HepG2 (cell line): Measurements from ENCODE around the gene SLC12A2. TPM values are rescaled to one million over a fixed set of nuclear protein-coding genes. Genes with fewer than 3 reads are reported as not detected.

Source experiments
- ATAC-seq: fragments of 200-7000 bp; cut with Tn5 transposase; 3 replicates; pipeline ENCODE4 v1.9.1; 2020; ENCODE audit warnings: mild to moderate bottlenecking, moderate library complexity
- BruUV-seq: library from RNA; stranded (reverse); fragments of 400-500 nt; replicated peaks from 2 replicates; lab custom pipeline; 2021; lab: Mats Ljungman, UMichigan
- CTCF ChIA-PET: fragments of 300-600 bp; formaldehyde crosslinking; extraction: SDS; loops from one replicate; lab custom pipeline; 2021; ENCODE audit warnings: low total read pairs, inconsistent platforms, low intra/inter-chr PET ratio; lab: Yijun Ruan, JAX
- POLR2A ChIA-PET: fragments of 350-600 bp; sonication (Branson Sonifier 250); formaldehyde crosslinking; loops from one replicate; lab custom pipeline; 2020; ENCODE audit warnings: antibody characterized with exemption, inconsistent platforms; lab: Yijun Ruan, JAX
- DNase-seq: peaks from one replicate; pipeline ENCODE4 v3.0.0-alpha.2; 2015; ENCODE audit warnings: low spot score
- FAIRE-seq: peaks from 3 replicates; lab custom pipeline; 2011; peaks lifted over from hg19 to GRCh38; lab: Jason Lieb, UNC
- H2AFZ ChIP-seq: one replicate; pipeline ENCODE4 v1.6.1; 2011; ENCODE audit warnings: low read length, inconsistent platforms
- H3K27ac ChIP-seq: fragments of 300-600 bp; 3 replicates; pipeline ENCODE4 v1.8.0; 2011; ENCODE audit warnings: mixed run types, mild to moderate bottlenecking, mixed read lengths, low read length, inconsistent platforms; ENCODE audit not compliant: insufficient read depth; ENCODE audit errors: extremely low read length
- H3K27me3 ChIP-seq, 2 experiments: fragments of 200-600 bp in 1 of 2; 2 replicates in 1 of 2; 3 replicates in 1 of 2; pipeline versions ENCODE4 v1.6.0 to v1.8.0; 2011; ENCODE audit warnings: low read length in 2 of 2, mild to moderate bottlenecking in 2 of 2, moderate library complexity in 2 of 2, inconsistent platforms in 1 of 2; ENCODE audit not compliant: insufficient read depth in 2 of 2, control insufficient read depth in 1 of 2
- H3K36me3 ChIP-seq, 2 experiments: fragments of 200-600 bp in 1 of 2; replicated peaks in 1 of 2; 2 replicates in 1 of 2; 3 replicates in 1 of 2; pipeline versions ENCODE4 v1.5.1 to v1.8.0; 2011; ENCODE audit warnings: low read length in 2 of 2, inconsistent platforms in 1 of 2; ENCODE audit not compliant: insufficient read depth in 2 of 2, control insufficient read depth in 1 of 2
- H3K4me1 ChIP-seq: 2 replicates; pipeline ENCODE4 v1.5.1; 2012; ENCODE audit warnings: low read length, inconsistent platforms; ENCODE audit not compliant: insufficient read depth
- H3K4me2 ChIP-seq: 2 replicates; pipeline ENCODE4 v1.6.0; 2011; ENCODE audit warnings: low read depth, low read length, inconsistent platforms
- H3K4me3 ChIP-seq, 3 experiments: fragments of 200-600 bp in 1 of 3; sonication (generic), shearing (Covaris generic) in 1 of 3; replicated peaks in 1 of 3; 2 replicates each; pipeline ENCODE4 v1.5.1; 2011 to 2016; ENCODE audit warnings: low read length in 3 of 3, inconsistent platforms in 2 of 3, low read depth in 2 of 3, mild to moderate bottlenecking in 2 of 3, control low read depth in 1 of 3, mixed read lengths in 1 of 3; ENCODE audit not compliant: insufficient read depth in 1 of 3
- H3K79me2 ChIP-seq: one replicate; pipeline ENCODE4 v1.6.1; 2011; ENCODE audit warnings: low read length, inconsistent platforms; ENCODE audit not compliant: insufficient read depth
- H3K9ac ChIP-seq: 2 replicates; pipeline ENCODE4 v1.6.0; 2011; ENCODE audit warnings: mild to moderate bottlenecking, low read depth, low read length, inconsistent platforms; ENCODE audit not compliant: insufficient read depth
- H3K9me3 ChIP-seq: 2 replicates; pipeline ENCODE4 v1.5.1; 2012; ENCODE audit warnings: mild to moderate bottlenecking, low read length
- H4K20me1 ChIP-seq: 2 replicates; pipeline ENCODE4 v1.6.0; 2011; ENCODE audit warnings: inconsistent platforms, mild to moderate bottlenecking, low read length, moderate library complexity; ENCODE audit not compliant: insufficient read depth
- CREM ChIP-seq, 2 experiments: sonication (generic) in 1 of 2; formaldehyde crosslinking in 1 of 2; IDR thresholded peaks; 2 replicates each; pipeline versions ENCODE4 v1.4.0 to v1.6.1; 2016 to 2020; ENCODE audit warnings: antibody characterized with exemption in 1 of 2, mild to moderate bottlenecking in 1 of 2, missing genetic modification reagents in 1 of 2
- GFI1 ChIP-seq: sonication (generic); formaldehyde crosslinking; IDR thresholded peaks from 2 replicates; pipeline ENCODE4 v1.5.0; 2020; ENCODE audit warnings: missing genetic modification reagents, mild to moderate bottlenecking, borderline replicate concordance
- MAFF ChIP-seq: IDR thresholded peaks from 2 replicates; pipeline ENCODE4 v1.6.1; 2011; ENCODE audit warnings: low read depth, low read length, improper control_type of control experiment
- MAFK ChIP-seq, 2 experiments: IDR thresholded peaks in 1 of 2; conservative IDR thresholded peaks in 1 of 2; 2 replicates each; pipeline ENCODE4 v1.6.1; 2011; ENCODE audit warnings: improper control_type of control experiment in 2 of 2, low read length in 2 of 2
- ZNF550 ChIP-seq: sonication (generic); formaldehyde crosslinking; IDR thresholded peaks from 2 replicates; pipeline ENCODE4 v1.4.0; 2020; ENCODE audit warnings: mild to moderate bottlenecking, missing genetic modification reagents, borderline replicate concordance
- ZNF709 ChIP-seq: sonication (generic); formaldehyde crosslinking; IDR thresholded peaks from 2 replicates; pipeline ENCODE4 v1.5.0; 2020; ENCODE audit warnings: mild to moderate bottlenecking, missing genetic modification reagents
- WGBS: methylation state at CpG from one replicate; pipeline ENCODE4 v1.1.6; 2017; ENCODE audit warnings: low lambda C conversion rate; 5-methylcytosine and 5-hydroxymethylcytosine counted together
- in situ Hi-C: cut with HindIII; loops from 2 replicates; pipeline ENCODE4 v1.10.0; 2017; ENCODE audit warnings: low pct_unique_long_range_greater_than_20kb; ENCODE audit not compliant: extremely low pct_ligation_motif_present
- intact Hi-C: fragments of 100-400 bp; cut with micrococcal nuclease; formaldehyde crosslinking; loops from one replicate; pipeline ENCODE4 v1.10.0; 2022; ENCODE audit not compliant: unreplicated experiment
- polyA plus RNA-seq, 8 experiments: library from polyadenylated mRNA; depleted of rRNA in 3 of 8; stranded (reverse) in 7 of 8; unstranded in 1 of 8; fragments of >200 nt; fragmentation: Illumina TruSeq in 4 of 8; extraction: Trizol in 4 of 8; gene quantifications; 2 replicates each; pipeline versions ENCODE4 v1.2.1 to v1.2.3, GENCODE V29; 2011 to 2016; ENCODE audit warnings: low read depth in 4 of 8, missing spikeins in 1 of 8, mixed read lengths in 1 of 8; ENCODE audit not compliant: insufficient read depth in 1 of 8
- total RNA-seq, 5 experiments: library from RNA; depleted of rRNA; stranded (reverse); fragments of >200 nt; fragmentation: Illumina TruSeq; extraction: Trizol; gene quantifications; 2 replicates each; pipeline ENCODE4 v1.2.3, GENCODE V29; 2016; ENCODE audit warnings: low read depth in 1 of 5
- TF ChIP-seq, protein P1 (sequence below): sonication (generic); formaldehyde crosslinking; IDR thresholded peaks from 2 replicates; pipeline ENCODE4 v1.5.1; 2020; ENCODE audit warnings: mild to moderate bottlenecking, missing genetic modification reagents, moderate library complexity
- TF ChIP-seq, protein P2 (sequence below), 2 experiments: IDR thresholded peaks; 2 replicates each; pipeline ENCODE4 v1.6.1; 2011 to 2012; ENCODE audit warnings: low read length in 2 of 2, borderline replicate concordance in 1 of 2, low read depth in 1 of 2, mild to moderate bottlenecking in 1 of 2, moderate library complexity in 1 of 2

Gene SLC12A2
- total and polyA plus RNA-seq, 2 of the 13 experiments (the other 11 are each of a cell fraction or from before 2014, with no cell fraction given), result 4.0 to 9.7 TPM

DNA sequence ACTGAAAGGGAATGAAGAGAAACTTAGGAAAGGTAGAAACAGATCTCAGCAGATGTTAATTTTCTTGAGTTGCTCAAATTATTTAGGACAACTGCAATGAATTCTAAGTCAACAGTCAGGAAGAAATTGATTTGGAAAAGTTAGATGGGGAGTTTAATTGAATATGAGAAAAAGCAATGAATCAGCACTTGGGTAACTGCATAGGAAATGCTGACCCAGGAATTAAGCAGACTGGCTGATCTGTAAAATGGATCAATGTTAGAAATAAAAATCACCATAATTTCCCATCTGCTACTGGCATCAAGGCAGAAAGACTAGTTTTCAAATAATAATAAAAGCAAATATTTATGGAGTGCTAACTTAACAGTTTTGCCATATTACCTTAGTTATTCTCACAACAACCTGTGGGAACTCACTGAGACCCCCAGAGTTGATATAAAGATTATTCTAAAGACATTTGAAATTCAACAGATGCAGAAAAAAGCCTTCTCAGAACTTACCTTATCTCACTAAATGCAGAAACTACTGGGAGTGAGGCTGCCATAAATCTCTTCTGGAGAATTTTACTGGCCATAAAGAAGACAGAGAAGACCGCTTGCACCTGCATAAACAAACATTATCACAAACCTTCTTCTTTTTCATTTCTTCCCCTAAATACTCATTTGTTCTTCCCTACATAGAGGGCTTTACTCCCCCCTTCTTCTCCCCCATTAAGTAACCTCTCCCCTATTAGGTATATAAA lies 22.8 kb upstream of the SLC12A2 start:
- peak in 1 of 2 experiments; percentile 64; a peak in 2 of 4 replicates for TF ChIP-seq MAFK (conservative IDR thresholded peaks at IDR 0.05 in 1 of 2, IDR thresholded peaks at IDR 0.05 in 1 of 2; ENCODE audit: low read length in 2 of 2)
- TF ChIP-seq MAFF, result peak; percentile 45; the same call in 1 of the 2 replicates
- TF ChIP-seq CREM (IDR thresholded peaks at IDR 0.05), result no peak
- TF ChIP-seq CREM (CRISPR knock-in tag; IDR thresholded peaks at IDR 0.05), result no peak
- Histone ChIP-seq H3K9ac (no peak overlapping the region), H3K4me3 (no peak overlapping the region), H3K4me1 (no peaks in the 10 kb centered on the region), H3K36me3 (no peaks in the 10 kb centered on the region), H2AFZ (no peak overlapping the region), H3K79me2 (no peaks in the 10 kb centered on the region), H4K20me1 (no peaks in the 10 kb centered on the region), H3K27me3 (no peaks in the 10 kb centered on the region), H3K9me3 (no peaks in the 10 kb centered on the region), H3K4me2 (no peak overlapping the region), H3K27ac (no peak overlapping the region)
- BruUV-seq, result no TSS peak
- ChIA-PET POLR2A (no interaction called here), CTCF (no interaction called here)
- DNase-seq, result no peak
- in situ Hi-C loops, result no loop called here
- 45% methylated on average over 1 of the region's 1 CpG for WGBS
- ATAC-seq, result no peak
- FAIRE-seq, result no peak
- intact Hi-C loops, result no loop called here

DNA sequence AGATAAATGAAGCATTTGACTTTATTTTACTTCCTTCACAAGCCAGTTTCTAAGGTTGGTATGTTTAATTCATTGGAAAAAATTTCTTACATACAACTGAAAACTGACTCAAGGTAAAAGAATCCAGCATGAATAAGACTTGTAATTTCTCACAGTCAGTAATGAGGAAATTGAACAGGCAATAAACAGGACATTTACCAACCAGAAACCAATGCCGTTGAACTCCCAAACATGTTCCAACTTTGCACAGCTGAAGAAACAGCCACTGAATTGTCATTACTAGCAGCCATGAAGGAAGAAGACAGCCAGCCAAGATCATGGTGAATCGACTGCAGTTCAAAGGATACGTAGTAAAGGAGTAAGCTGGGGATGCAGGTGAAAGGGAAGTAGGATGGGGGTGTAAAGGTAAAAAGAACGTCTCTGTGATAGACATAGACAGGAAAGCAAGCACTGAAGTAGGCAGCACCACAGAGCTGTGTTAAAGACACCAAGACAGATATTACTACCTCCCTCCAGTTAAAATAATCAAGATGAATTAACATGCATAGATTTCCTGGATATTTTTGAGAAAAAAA lies 21.3 kb upstream of the SLC12A2 start:
- H3K27ac ChIP-seq, result no peak overlapping the region
- DNase-seq (no peak), ATAC-seq (no peak), FAIRE-seq (no peak)
- H3K4me1 ChIP-seq, result no peaks in the 10 kb centered on the region
- H3K9ac ChIP-seq, result no peak overlapping the region
- no peaks in the 10 kb centered on the region for H3K27me3 ChIP-seq
- H3K4me2 ChIP-seq, result no peak overlapping the region
- intact Hi-C loops, result no loop called here
- WGBS, result 60% methylated on average over 4 of the region's 4 CpGs
- POLR2A ChIA-PET, result no interaction called here
- no peaks in the 10 kb centered on the region for H3K9me3 ChIP-seq
- in situ Hi-C loops, result no loop called here
- no peaks in the 10 kb centered on the region for H3K36me3 ChIP-seq
- H4K20me1 ChIP-seq, result no peaks in the 10 kb centered on the region
- BruUV-seq, result no TSS peak
- H3K79me2 ChIP-seq, result no peaks in the 10 kb centered on the region
- H3K4me3 ChIP-seq, result no peak overlapping the region
- no peak overlapping the region for H2AFZ ChIP-seq
- CTCF ChIA-PET, result no interaction called here
- TF ChIP-seq ZNF550 (CRISPR knock-in tag) (no peak), GFI1 (no peak), ZNF709 (CRISPR knock-in tag) (no peak)
- TF ChIP-seq, protein P1, sequence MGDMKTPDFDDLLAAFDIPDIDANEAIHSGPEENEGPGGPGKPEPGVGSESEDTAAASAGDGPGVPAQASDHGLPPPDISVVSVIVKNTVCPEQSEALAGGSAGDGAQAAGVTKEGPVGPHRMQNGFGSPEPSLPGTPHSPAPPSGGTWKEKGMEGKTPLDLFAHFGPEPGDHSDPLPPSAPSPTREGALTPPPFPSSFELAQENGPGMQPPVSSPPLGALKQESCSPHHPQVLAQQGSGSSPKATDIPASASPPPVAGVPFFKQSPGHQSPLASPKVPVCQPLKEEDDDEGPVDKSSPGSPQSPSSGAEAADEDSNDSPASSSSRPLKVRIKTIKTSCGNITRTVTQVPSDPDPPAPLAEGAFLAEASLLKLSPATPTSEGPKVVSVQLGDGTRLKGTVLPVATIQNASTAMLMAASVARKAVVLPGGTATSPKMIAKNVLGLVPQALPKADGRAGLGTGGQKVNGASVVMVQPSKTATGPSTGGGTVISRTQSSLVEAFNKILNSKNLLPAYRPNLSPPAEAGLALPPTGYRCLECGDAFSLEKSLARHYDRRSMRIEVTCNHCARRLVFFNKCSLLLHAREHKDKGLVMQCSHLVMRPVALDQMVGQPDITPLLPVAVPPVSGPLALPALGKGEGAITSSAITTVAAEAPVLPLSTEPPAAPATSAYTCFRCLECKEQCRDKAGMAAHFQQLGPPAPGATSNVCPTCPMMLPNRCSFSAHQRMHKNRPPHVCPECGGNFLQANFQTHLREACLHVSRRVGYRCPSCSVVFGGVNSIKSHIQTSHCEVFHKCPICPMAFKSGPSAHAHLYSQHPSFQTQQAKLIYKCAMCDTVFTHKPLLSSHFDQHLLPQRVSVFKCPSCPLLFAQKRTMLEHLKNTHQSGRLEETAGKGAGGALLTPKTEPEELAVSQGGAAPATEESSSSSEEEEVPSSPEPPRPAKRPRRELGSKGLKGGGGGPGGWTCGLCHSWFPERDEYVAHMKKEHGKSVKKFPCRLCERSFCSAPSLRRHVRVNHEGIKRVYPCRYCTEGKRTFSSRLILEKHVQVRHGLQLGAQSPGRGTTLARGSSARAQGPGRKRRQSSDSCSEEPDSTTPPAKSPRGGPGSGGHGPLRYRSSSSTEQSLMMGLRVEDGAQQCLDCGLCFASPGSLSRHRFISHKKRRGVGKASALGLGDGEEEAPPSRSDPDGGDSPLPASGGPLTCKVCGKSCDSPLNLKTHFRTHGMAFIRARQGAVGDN (CRISPR knock-in tag), result no peak
- TF ChIP-seq, protein P2, sequence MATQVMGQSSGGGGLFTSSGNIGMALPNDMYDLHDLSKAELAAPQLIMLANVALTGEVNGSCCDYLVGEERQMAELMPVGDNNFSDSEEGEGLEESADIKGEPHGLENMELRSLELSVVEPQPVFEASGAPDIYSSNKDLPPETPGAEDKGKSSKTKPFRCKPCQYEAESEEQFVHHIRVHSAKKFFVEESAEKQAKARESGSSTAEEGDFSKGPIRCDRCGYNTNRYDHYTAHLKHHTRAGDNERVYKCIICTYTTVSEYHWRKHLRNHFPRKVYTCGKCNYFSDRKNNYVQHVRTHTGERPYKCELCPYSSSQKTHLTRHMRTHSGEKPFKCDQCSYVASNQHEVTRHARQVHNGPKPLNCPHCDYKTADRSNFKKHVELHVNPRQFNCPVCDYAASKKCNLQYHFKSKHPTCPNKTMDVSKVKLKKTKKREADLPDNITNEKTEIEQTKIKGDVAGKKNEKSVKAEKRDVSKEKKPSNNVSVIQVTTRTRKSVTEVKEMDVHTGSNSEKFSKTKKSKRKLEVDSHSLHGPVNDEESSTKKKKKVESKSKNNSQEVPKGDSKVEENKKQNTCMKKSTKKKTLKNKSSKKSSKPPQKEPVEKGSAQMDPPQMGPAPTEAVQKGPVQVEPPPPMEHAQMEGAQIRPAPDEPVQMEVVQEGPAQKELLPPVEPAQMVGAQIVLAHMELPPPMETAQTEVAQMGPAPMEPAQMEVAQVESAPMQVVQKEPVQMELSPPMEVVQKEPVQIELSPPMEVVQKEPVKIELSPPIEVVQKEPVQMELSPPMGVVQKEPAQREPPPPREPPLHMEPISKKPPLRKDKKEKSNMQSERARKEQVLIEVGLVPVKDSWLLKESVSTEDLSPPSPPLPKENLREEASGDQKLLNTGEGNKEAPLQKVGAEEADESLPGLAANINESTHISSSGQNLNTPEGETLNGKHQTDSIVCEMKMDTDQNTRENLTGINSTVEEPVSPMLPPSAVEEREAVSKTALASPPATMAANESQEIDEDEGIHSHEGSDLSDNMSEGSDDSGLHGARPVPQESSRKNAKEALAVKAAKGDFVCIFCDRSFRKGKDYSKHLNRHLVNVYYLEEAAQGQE (IDR thresholded peaks at IDR 0.05; ENCODE audit: borderline replicate concordance in 1 of 2, low read depth in 1 of 2, low read length in 2 of 2), result no peak
